ACC112 (cell line): ENCODE measurements around the gene ODAD2.

Experiments
- H2AFZ ChIP-seq: fragments of 200-600 bp; sonication (generic); one replicate; pipeline ENCODE4 v1.6.0; 2017; ENCODE audit warnings: antibody characterized with exemption, low read length; ENCODE audit not compliant: unreplicated experiment
- H3K27ac ChIP-seq: fragments of 200-600 bp; sonication (generic); 2 replicates; pipeline ENCODE4 v1.5.1; 2014; ENCODE audit warnings: low read depth, mild to moderate bottlenecking, antibody characterized with exemption, low read length, moderate library complexity
- H3K27me3 ChIP-seq: fragments of 200-600 bp; sonication (generic); 2 replicates; pipeline ENCODE4 v1.6.1; 2014; ENCODE audit warnings: mild to moderate bottlenecking, antibody characterized with exemption, low read length, moderate library complexity, mixed read lengths; ENCODE audit not compliant: insufficient read depth
- H3K36me3 ChIP-seq: fragments of 200-600 bp; sonication (generic); 2 replicates; pipeline ENCODE4 v1.6.1; 2016; ENCODE audit warnings: mild to moderate bottlenecking, antibody characterized with exemption, low read length, moderate library complexity, mixed read lengths; ENCODE audit not compliant: insufficient read depth
- H3K4me1 ChIP-seq: fragments of 200-600 bp; sonication (generic); one replicate; pipeline ENCODE4 v1.6.1; 2016; ENCODE audit warnings: low read length, mixed read lengths; ENCODE audit not compliant: insufficient read depth, unreplicated experiment, control insufficient read depth
- H3K4me3 ChIP-seq: fragments of 200-600 bp; sonication (generic); 2 replicates; pipeline ENCODE4 v1.5.1; 2014; ENCODE audit warnings: mild to moderate bottlenecking, low read depth, low read length
- H3K79me2 ChIP-seq: fragments of 200-600 bp; sonication (generic); one replicate; pipeline ENCODE4 v1.6.0; 2016; ENCODE audit warnings: low read length; ENCODE audit not compliant: control insufficient read depth, unreplicated experiment, insufficient read depth

The ODAD2 gene

GRCh38 chr10:27815846-27816245 lies 183.0 kb downstream of the ODAD2 start:
- Histone ChIP-seq H3K36me3 (no peaks in the 10 kb centered on the region), H3K27me3 (peaks cover 47% of the 10 kb centered on the region), H3K4me3 (no peak overlapping the region), H3K27ac (no peak overlapping the region), H3K4me1 (no peaks in the 10 kb centered on the region), H2AFZ (no peak overlapping the region), H3K79me2 (no peaks in the 10 kb centered on the region)

GRCh38 chr10:27815261-27815660 lies 183.6 kb downstream of the ODAD2 start:
- Histone ChIP-seq H3K4me3 (no peak overlapping the region), H3K79me2 (no peaks in the 10 kb centered on the region), H3K36me3 (no peaks in the 10 kb centered on the region), H3K27ac (no peak overlapping the region), H3K4me1 (no peaks in the 10 kb centered on the region), H3K27me3 (peaks cover 52% of the 10 kb centered on the region), H2AFZ (no peak overlapping the region)

GRCh38 chr10:27805180-27805579 lies 193.7 kb downstream of the ODAD2 start:
- H2AFZ ChIP-seq = no peak overlapping the region
- H3K27ac ChIP-seq = no peak overlapping the region
- no peaks in the 10 kb centered on the region for H3K4me1 ChIP-seq
- H3K36me3 ChIP-seq = no peaks in the 10 kb centered on the region
- H3K27me3 ChIP-seq = peaks cover 95% of the 10 kb centered on the region
- H3K79me2 ChIP-seq = no peaks in the 10 kb centered on the region
- no peak overlapping the region for H3K4me3 ChIP-seq

- H3K4me3 ChIP-seq = no peak overlapping the region
- no peaks in the 10 kb centered on the region for H3K4me1 ChIP-seq
- peaks cover 94% of the 10 kb centered on the region for H3K27me3 ChIP-seq
- no peak overlapping the region for H2AFZ ChIP-seq
- H3K36me3 ChIP-seq = no peaks in the 10 kb centered on the region
- no peak overlapping the region for H3K27ac ChIP-seq
- no peaks in the 10 kb centered on the region for H3K79me2 ChIP-seq
Measured at GRCh38 chr10:27804136-27804535, 194.7 kb downstream of the ODAD2 start.

GRCh38 chr10:27801171-27801785 lies 197.6 kb downstream of the ODAD2 start:
- H3K79me2 ChIP-seq = no peaks in the 10 kb centered on the region
- H3K4me1 ChIP-seq = no peaks in the 10 kb centered on the region
- H3K4me3 ChIP-seq = no peak overlapping the region
- H2AFZ ChIP-seq = no peak overlapping the region
- H3K36me3 ChIP-seq = no peaks in the 10 kb centered on the region
- H3K27ac ChIP-seq = no peak overlapping the region
- H3K27me3 ChIP-seq = peaks cover 85% of the 10 kb centered on the region

- H3K27me3 ChIP-seq = peaks cover 74% of the 10 kb centered on the region
- no peak overlapping the region for H3K4me3 ChIP-seq
- no peaks in the 10 kb centered on the region for H3K79me2 ChIP-seq
- H3K4me1 ChIP-seq = no peaks in the 10 kb centered on the region
- H3K27ac ChIP-seq = no peak overlapping the region
- no peak overlapping the region for H2AFZ ChIP-seq
- no peaks in the 10 kb centered on the region for H3K36me3 ChIP-seq
Measured at GRCh38 chr10:27799046-27799445, 199.8 kb downstream of the ODAD2 start.

GRCh38 chr10:27794157-27794556 lies 204.7 kb downstream of the ODAD2 start:
- H2AFZ ChIP-seq = no peak overlapping the region

GRCh38 chr10:27792216-27792615 lies 206.7 kb downstream of the ODAD2 start:
- no peaks in the 10 kb centered on the region for H3K36me3 ChIP-seq
- peaks cover 65% of the 10 kb centered on the region for H3K27me3 ChIP-seq
- no peaks in the 10 kb centered on the region for H3K4me1 ChIP-seq
- H3K79me2 ChIP-seq = no peaks in the 10 kb centered on the region
- no peak overlapping the region for H2AFZ ChIP-seq
- no peak overlapping the region for H3K4me3 ChIP-seq
- no peak overlapping the region for H3K27ac ChIP-seq

More at GRCh38 chr10:27794157-27794556, 204.7 kb downstream of the ODAD2 start:
- no peak overlapping the region for H3K4me3 ChIP-seq
- peaks cover 63% of the 10 kb centered on the region for H3K27me3 ChIP-seq
- H3K27ac ChIP-seq = no peak overlapping the region
- H3K4me1 ChIP-seq = no peaks in the 10 kb centered on the region
- no peaks in the 10 kb centered on the region for H3K36me3 ChIP-seq
- no peaks in the 10 kb centered on the region for H3K79me2 ChIP-seq

- Histone ChIP-seq H2AFZ (no peak overlapping the region), H3K27ac (no peak overlapping the region), H3K4me1 (no peaks in the 10 kb centered on the region), H3K4me3 (no peak overlapping the region), H3K27me3 (peaks cover 52% of the 10 kb centered on the region), H3K79me2 (no peaks in the 10 kb centered on the region), H3K36me3 (no peaks in the 10 kb centered on the region)
Measured at GRCh38 chr10:27784272-27784671, 214.6 kb downstream of the ODAD2 start.

- H3K27me3 ChIP-seq = peaks cover 48% of the 10 kb centered on the region
Measured at GRCh38 chr10:27783660-27784059, 215.2 kb downstream of the ODAD2 start.

GRCh38 chr10:27779462-27780015 lies 219.3 kb downstream of the ODAD2 start:
- Histone ChIP-seq H2AFZ (no peak overlapping the region), H3K79me2 (no peaks in the 10 kb centered on the region)

More at GRCh38 chr10:27783660-27784059, 215.2 kb downstream of the ODAD2 start:
- no peak overlapping the region for H2AFZ ChIP-seq
- no peaks in the 10 kb centered on the region for H3K4me1 ChIP-seq
- no peak overlapping the region for H3K4me3 ChIP-seq
- H3K79me2 ChIP-seq = no peaks in the 10 kb centered on the region
- H3K36me3 ChIP-seq = no peaks in the 10 kb centered on the region
- H3K27ac ChIP-seq = no peak overlapping the region

More at GRCh38 chr10:27779462-27780015, 219.3 kb downstream of the ODAD2 start:
- no peaks in the 10 kb centered on the region for H3K36me3 ChIP-seq
- H3K4me1 ChIP-seq = no peaks in the 10 kb centered on the region
- H3K27ac ChIP-seq = no peak overlapping the region
- H3K27me3 ChIP-seq = peaks cover 67% of the 10 kb centered on the region
- no peak overlapping the region for H3K4me3 ChIP-seq
